HG02763 (cell line): ENCODE data around the gene AUH.
A peak's percentile ranks its signal among the peaks of the same experiment; 100 is the strongest.

Experiments used
- ATAC-seq: cut with Tn5 transposase; IDR thresholded peaks from one replicate; pipeline ENCODE4 v1.9.1; 2021; ENCODE audit warnings: mild to moderate bottlenecking, moderate library complexity; ENCODE audit not compliant: unreplicated experiment

The AUH gene

GRCh38 chr9:91193087-91193657, 168.5 kb downstream of the AUH start:
- ATAC-seq = peak; percentile 35

GRCh38 chr9:91192381-91193086, 169.2 kb downstream of the AUH start:
- ATAC-seq = peak; percentile 23

GRCh38 chr9:91191411-91192380, 170.0 kb downstream of the AUH start:
- peak; percentile 40 for ATAC-seq

GRCh38 chr9:91190062-91190461, 171.7 kb downstream of the AUH start:
- ATAC-seq = no peak

- ATAC-seq = no peak
These were observed 172.8 kb downstream of the AUH start for GRCh38 chr9:91188719-91189590.

- no peak for ATAC-seq
These were observed 173.8 kb downstream of the AUH start for GRCh38 chr9:91187965-91188344.

GRCh38 chr9:91187311-91187964, 174.3 kb downstream of the AUH start:
- ATAC-seq = no peak

GRCh38 chr9:91186632-91187108, 175.0 kb downstream of the AUH start:
- ATAC-seq = no peak

- no peak for ATAC-seq
These were observed 176.4 kb downstream of the AUH start for GRCh38 chr9:91185193-91185886.

GRCh38 chr9:91182429-91183225, 179.1 kb downstream of the AUH start:
- no peak for ATAC-seq

- ATAC-seq = no peak
These were observed 180.2 kb downstream of the AUH start for GRCh38 chr9:91181541-91181940.

- no peak for ATAC-seq
These were observed 180.8 kb downstream of the AUH start for GRCh38 chr9:91180930-91181268.

- ATAC-seq = no peak
These were observed 181.3 kb downstream of the AUH start for GRCh38 chr9:91180240-91180929.

GRCh38 chr9:91179237-91180138, 182.2 kb downstream of the AUH start:
- no peak for ATAC-seq

GRCh38 chr9:91178281-91179236, 183.2 kb downstream of the AUH start:
- ATAC-seq = no peak

- ATAC-seq = no peak
These were observed 183.9 kb downstream of the AUH start for GRCh38 chr9:91177661-91178280.
